GM18519 (cell line): Measurements from ENCODE around the gene LFNG.
"Not testable (repeated sequence)": the region's sequence is repeated elsewhere in the genome, so short reads cannot be mapped to it uniquely, and the experiment has no call there.

Experiments
- ATAC-seq: cut with Tn5 transposase; IDR thresholded peaks from one replicate; pipeline ENCODE4 v1.9.1; 2021; ENCODE audit warnings: mild to moderate bottlenecking, moderate library complexity; ENCODE audit not compliant: unreplicated experiment, low FRiP score

LFNG gene

GRCh38 chr7:2527505-2528467 lies 8.2 kb downstream of the LFNG start:
- no peak for ATAC-seq

- no peak for ATAC-seq
These were observed 9.0 kb downstream of the LFNG start for GRCh38 chr7:2528481-2529095.

DNA sequence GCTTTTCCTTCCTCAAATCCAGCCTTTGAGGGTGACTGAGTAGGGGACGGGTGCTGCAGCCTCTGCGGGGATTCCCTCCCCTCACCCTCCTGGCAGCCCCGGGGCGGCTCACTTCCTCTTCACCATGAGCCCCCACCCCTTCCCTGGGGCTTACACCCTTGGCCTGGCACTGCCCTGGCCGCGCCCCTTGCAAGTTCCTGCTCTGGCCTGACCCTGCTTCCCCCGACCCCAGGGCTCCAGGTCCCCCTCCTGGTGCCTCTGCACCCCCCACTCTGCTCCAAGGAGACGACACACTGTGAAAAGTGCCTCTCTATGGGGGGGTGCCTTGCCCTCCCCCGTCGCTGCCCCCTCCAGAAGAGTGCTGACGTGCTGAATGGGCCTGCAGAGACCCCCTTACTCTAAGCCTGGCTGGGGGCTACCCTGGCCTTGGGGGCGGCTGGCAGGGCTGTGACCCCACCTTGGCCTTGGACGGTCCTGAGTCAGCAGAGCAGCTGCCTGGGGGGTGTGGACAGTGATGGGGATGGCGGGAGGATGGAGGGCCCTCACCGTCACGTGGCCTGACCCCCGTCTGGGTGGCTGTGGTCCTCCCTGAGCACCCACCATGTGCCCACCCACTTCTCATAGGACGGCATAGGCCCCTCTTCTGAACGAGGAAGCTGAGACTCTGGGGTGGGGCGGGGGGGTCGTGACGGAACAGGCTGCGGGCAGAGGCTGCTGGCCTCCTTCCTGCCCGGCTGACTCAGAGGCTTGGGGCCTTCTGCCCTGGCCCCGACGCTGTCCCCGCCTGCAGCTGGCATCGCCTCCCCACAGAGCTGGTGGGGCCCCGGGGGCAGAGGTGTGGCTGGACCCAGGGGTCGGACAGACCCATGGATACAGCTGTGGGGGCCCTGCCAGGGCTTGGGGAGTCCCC lies 9.8 kb downstream of the LFNG start:
- no peak for ATAC-seq

DNA sequence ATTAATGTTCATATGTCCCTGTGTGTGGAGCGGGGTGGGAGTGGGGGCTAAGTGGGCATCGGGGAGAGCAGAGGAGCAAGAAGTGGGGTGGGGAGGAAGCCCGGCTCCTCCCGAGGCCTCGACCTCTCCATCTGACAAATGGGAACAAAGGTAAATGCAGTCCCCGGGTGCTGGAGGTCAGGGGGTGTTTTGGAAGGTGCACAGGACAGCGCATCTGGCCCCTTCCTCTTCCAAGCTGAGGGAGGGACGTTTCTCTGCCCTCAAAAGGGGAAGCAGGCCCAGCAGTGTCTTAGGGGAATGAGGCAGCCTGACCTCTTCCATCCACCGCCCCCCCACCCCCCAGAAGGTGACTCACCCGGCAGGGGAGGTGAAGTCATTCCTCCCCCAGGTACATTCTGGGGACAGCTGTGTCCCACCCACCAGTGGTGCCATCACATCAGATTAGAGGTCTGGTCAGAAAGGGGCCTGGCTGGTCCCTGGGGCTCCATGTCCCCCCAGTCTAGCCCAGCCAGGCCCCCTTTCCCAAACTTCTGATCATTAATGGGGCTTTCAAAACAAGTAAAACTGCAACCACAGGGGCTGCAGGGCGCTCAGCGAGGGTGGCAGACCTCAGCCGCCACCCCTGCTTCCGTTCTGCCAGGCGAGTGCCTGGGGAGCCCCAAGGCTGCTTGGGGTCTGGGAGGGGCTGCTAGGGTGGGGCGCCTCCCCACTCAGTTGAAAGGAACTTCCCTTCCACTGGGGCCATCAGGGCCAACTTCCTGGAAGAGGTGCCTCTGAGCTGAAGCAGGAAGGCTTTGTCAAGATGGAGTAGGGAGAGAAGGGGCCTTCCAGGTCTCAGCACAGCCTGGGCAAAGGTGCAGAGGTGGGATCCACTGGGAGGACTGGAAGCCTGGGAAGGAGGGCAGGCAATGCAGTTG lies 10.8 kb downstream of the LFNG start:
- ATAC-seq: no peak

- ATAC-seq: not testable (repeated sequence)
These were observed 11.6 kb downstream of the LFNG start for GRCh38 chr7:2530994-2531795.

GRCh38 chr7:2531796-2532110 lies 12.2 kb downstream of the LFNG start:
- not testable (repeated sequence) for ATAC-seq

DNA sequence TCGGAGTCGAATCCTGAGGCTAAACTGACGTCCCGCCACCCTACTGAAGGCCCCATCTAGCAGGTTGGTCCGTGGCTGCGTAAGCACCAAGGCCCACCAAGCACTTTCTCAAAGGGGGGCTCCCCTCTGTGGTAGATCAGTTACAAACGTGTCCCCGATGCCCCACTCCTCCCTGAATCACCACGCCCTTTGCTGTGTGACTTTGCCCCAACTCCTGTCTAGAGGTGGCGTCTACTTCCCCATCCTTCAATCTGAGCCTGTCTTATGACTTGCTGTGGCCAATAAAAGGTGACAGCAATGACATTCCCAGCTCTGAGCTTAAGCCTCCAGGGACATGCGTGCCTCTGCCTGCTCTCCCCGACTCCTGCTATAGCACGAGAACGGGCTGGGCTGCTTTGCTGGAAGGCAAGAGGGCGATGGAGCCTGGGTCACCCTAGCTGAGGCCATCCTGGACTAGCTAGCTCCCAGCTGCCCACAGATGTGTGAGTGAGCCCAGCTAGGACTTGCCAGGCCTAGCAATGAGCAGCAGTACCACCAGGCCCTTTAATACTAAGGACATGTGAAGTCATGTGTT lies 12.7 kb downstream of the LFNG start:
- not testable (repeated sequence) for ATAC-seq

- not testable (repeated sequence) for ATAC-seq
These were observed 13.2 kb downstream of the LFNG start for GRCh38 chr7:2532816-2533215.

- not testable (repeated sequence) for ATAC-seq
These were observed 14.0 kb downstream of the LFNG start for GRCh38 chr7:2533566-2533965.

DNA sequence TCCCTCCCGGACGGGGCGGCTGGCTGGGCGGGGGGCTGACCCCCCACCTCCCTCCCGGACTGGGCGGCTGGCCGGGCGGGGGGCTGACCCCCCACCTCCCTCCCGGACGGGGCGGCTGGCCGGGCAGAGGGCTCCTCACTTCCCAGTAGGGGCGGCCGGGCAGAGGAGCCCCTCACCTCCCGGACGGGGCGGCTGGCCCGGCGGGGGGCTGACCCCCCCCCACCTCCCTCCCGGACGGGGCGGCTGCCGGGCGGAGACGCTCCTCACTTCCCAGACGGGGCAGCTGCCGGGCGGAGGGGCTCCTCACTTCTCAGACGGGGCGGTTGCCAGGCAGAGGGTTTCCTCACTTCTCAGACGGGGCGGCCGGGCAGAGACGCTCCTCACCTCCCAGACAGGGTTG lies 14.6 kb downstream of the LFNG start:
- ATAC-seq: not testable (repeated sequence)

- not testable (repeated sequence) for ATAC-seq
These were observed 16.5 kb downstream of the LFNG start for GRCh38 chr7:2535872-2536627.

DNA sequence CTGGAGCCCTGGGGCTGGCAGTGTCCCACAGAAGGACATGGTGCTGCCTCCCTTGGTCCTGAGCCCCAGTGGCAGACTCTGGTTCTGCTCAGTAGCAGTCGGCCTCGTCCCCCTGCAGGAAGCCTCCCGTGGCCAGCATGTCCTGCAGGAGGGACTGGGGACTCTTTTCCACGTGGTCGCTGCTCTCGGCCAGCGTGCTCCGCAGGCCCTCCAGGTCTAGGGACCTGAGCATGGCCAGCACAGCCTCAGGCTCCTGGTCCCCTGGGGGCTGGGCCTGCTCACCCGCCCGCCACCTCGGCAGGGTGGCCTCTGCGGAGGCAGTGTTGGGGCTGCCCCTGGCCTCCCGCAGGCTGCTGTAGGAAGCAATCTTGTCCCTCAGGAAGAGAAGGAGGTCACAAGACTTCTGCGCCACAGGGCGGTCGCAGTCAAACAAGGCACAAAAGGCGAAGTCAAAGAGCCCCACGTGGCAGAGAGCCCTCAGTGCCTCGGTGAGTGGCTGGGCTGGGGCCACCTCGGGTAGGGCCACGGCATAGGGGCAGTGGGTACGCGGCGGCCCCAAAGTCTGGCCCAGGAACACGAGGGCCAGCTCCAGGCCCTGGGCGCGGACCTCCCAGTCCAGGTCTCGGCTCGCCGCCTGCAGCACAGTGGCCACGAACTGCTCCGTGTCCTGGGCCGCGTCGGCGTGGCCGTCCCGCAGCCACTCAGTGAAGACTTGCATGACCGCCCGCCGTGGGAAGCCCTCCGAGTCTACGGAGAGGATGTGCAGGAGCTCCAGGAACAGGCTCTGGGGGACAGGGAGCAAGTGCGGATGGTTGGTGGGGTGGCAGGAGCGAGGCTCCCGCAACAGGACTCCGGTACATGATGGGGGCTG lies 18.6 kb downstream of the LFNG start:
- no peak for ATAC-seq

GRCh38 chr7:2539031-2539911 lies 19.7 kb downstream of the LFNG start:
- ATAC-seq: no peak

DNA sequence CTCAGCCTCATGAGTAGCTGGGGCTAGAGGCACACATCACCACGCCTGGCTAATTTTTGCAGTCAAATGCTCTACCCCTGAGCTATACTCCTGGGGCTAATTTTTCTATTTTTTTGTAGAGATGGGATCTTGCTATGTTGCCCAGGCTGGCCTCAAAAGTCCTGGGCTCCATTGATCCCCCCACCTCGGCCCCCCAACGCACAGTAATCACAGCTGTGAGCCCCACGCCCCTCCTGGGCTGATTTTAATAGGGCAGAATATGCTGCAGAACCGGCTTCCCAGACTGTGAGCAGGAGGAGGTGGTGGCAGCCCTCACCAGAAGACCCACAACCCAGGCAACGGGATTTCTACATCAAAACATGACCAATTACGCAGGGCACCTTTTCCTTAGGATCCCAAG lies 20.6 kb downstream of the LFNG start:
- no peak for ATAC-seq

DNA sequence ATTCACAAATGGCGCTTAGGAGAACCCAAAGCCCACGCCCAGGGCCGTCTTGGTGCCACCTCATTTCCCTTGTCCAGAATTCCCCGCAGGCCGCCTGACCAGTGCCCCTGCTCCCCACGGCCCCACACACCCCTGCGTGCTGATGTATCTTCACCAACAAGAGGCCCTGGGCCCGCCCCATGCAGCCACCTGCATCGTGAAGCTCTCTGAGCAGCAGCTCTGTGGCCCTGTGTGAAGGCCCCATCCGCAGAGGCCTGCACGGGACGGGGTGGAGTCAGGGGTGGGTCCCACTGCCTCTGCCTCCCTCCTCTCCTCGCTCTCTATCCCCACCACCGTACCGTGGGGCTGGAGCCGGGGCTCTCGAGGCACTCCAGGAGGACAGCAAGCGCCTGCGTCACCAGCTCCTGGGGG lies 21.1 kb downstream of the LFNG start:
- ATAC-seq: no peak
